Mucosa of descending colon (tissue), 3 donors: ENCODE results near the gene IGF2BP3. TPM values are rescaled to one million over a fixed set of nuclear protein-coding genes. Genes with fewer than 3 reads are reported as not detected.

Source experiments
- ATAC-seq: fragments of 200-7000 bp; cut with Tn5 transposase; one replicate; pipeline ENCODE4 v1.9.1; 2020; ENCODE audit warnings: mild to moderate bottlenecking, moderate library complexity
- DNase-seq, 3 donors: peaks; one replicate each; pipeline ENCODE4 v3.0.0-alpha.2; 2020
- H3K36me3 ChIP-seq: fragments of 200-600 bp; one replicate; pipeline ENCODE4 v1.8.0; 2021; ENCODE audit warnings: low read depth, mild to moderate bottlenecking
- H3K4me1 ChIP-seq: fragments of 200-600 bp; one replicate; pipeline ENCODE4 v1.8.0; 2021; ENCODE audit warnings: low read depth, mild to moderate bottlenecking
- H3K4me3 ChIP-seq: fragments of 200-600 bp; one replicate; pipeline ENCODE4 v1.8.0; 2021; ENCODE audit warnings: mild to moderate bottlenecking
- H3K9me3 ChIP-seq: fragments of 200-600 bp; one replicate; pipeline ENCODE4 v1.8.0; 2021; ENCODE audit warnings: mild to moderate bottlenecking
- intact Hi-C, 2 donors: fragments of 100-400 bp; cut with DNase I in 1 of 2; cut with micrococcal nuclease in 1 of 2; formaldehyde crosslinking; loops; one replicate each; pipeline versions ENCODE4 v1.11.0 to v1.11.1; 2022; cut with DNase I, micrococcal nuclease
- total RNA-seq, 3 donors: library from RNA; stranded (reverse); fragmentation: NEBNext Ultra II Directional in 2 of 3; extraction: Animal tissue kit (Norgen Biotek cat#: 25700) in 2 of 3; gene quantifications; one replicate each; pipeline versions ENCODE4 v1.2.1 to v1.2.4, GENCODE V29; 2021 to 2023
- TF ChIP-seq, protein P1 (sequence below): fragments of 200-600 bp; IDR thresholded peaks from one replicate; pipeline ENCODE4 v1.8.0; 2022; ENCODE audit warnings: antibody characterized with exemption, mild to moderate bottlenecking
- donor health status: DM: no; HTN: no; CAD: no; lungs with moderate emphysema.
- donor health status: DM: no; HTN: no; CAD: no.
- donor health status: DM: no; HTN: yes; CAD: no.

IGF2BP3 gene
- total RNA-seq, 3 donors from 2014 or later = 0.79 TPM; not detected in 2

DNA sequence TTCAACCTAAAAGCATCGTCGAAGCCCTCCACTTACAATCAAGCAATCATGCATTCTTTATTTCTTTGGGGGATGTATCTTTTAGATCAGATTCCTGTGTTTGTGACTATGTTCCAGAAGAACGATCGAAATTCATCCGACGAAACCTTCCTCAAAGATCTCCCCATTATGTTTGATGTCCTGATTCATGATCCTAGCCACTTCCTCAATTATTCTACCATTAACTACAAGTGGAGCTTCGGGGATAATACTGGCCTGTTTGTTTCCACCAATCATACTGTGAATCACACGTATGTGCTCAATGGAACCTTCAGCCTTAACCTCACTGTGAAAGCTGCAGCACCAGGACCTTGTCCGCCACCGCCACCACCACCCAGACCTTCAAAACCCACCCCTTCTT, 209.9 kb downstream of the IGF2BP3 start:
- Histone ChIP-seq H3K9me3 (no peaks in the 10 kb centered on the region), H3K4me1 (peaks cover 4% of the 10 kb centered on the region), H3K4me3 (no peak overlapping the region), H3K36me3 (no peaks in the 10 kb centered on the region)
- ATAC-seq (no peak), DNase-seq (no peak)
- intact Hi-C loops = no loop called here
- TF ChIP-seq, protein P1, sequence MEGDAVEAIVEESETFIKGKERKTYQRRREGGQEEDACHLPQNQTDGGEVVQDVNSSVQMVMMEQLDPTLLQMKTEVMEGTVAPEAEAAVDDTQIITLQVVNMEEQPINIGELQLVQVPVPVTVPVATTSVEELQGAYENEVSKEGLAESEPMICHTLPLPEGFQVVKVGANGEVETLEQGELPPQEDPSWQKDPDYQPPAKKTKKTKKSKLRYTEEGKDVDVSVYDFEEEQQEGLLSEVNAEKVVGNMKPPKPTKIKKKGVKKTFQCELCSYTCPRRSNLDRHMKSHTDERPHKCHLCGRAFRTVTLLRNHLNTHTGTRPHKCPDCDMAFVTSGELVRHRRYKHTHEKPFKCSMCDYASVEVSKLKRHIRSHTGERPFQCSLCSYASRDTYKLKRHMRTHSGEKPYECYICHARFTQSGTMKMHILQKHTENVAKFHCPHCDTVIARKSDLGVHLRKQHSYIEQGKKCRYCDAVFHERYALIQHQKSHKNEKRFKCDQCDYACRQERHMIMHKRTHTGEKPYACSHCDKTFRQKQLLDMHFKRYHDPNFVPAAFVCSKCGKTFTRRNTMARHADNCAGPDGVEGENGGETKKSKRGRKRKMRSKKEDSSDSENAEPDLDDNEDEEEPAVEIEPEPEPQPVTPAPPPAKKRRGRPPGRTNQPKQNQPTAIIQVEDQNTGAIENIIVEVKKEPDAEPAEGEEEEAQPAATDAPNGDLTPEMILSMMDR = no peak

Other genes starting within 250 kb of the IGF2BP3 start
- 10 to 100 TPM; 21.3 to 77.8 (median 38.8) TPM for gene GPNMB, start 223.7 kb downstream of the IGF2BP3 start, total RNA-seq
- 10 to 100 TPM; 28.1 to 38.8 (median 37.2) TPM for gene MALSU1, start 171.2 kb downstream of the IGF2BP3 start, total RNA-seq
- gene TRA2A, start 61.5 kb upstream of the IGF2BP3 start, total RNA-seq = 10 to 100 TPM; 74.6 to 79.3 (median 76.8) TPM
- 10 to 100 TPM in 2 of 3 donors, 1 to 10 TPM in 1; 7.3 to 16.8 (median 10.4) TPM for gene CCDC126, start 126.9 kb upstream of the IGF2BP3 start, total RNA-seq
- gene FAM221A, start 209.7 kb upstream of the IGF2BP3 start, total RNA-seq = 10 to 100 TPM in 2 of 3 donors, 1 to 10 TPM in 1; 8.4 to 16.0 (median 13.4) TPM
- gene STK31, start 239.7 kb upstream of the IGF2BP3 start, total RNA-seq = 1 to 10 TPM in 1 of 3 donors, under 1 TPM in 2; 0.38 to 1.3 (median 0.65) TPM